Panc1 (cell line): ENCODE data around the gene DGKG. TPM values are rescaled to one million over a fixed set of nuclear protein-coding genes. Genes with fewer than 3 reads are reported as not detected.

Experiments
- ATAC-seq: fragments of 200-7000 bp; cut with Tn5 transposase; 2 replicates; pipeline ENCODE4 v1.9.1; 2020; ENCODE audit warnings: mild to moderate bottlenecking, moderate library complexity
- BruUV-seq: library from RNA; stranded (reverse); fragments of 400-500 nt; replicated peaks from 2 replicates; lab custom pipeline; 2021; lab: Mats Ljungman, UMichigan
- CTCF ChIA-PET: fragments of 300-600 bp; sonication (Branson Sonifier 250); formaldehyde crosslinking; loops from one replicate; lab custom pipeline; 2022; ENCODE audit warnings: antibody characterized with exemption; lab: Charles Lee
- POLR2A ChIA-PET: fragments of 300-600 bp; sonication (Branson Sonifier 250); formaldehyde crosslinking; loops from one replicate; lab custom pipeline; 2022; ENCODE audit warnings: antibody characterized with exemption; lab: Charles Lee
- DNase-seq: peaks from one replicate; pipeline ENCODE4 v3.0.0-alpha.2; 2010; ENCODE audit warnings: low read depth, low spot score
- H3K27ac ChIP-seq: 2 replicates; pipeline ENCODE4 v1.5.1; 2011; ENCODE audit warnings: mild to moderate bottlenecking, low read length, inconsistent platforms
- H3K27me3 ChIP-seq: fragments of 200-500 bp; sonication (Bioruptor generic); 2 replicates; pipeline ENCODE4 v1.6.0; 2014; ENCODE audit warnings: low read length, inconsistent platforms; ENCODE audit not compliant: control insufficient read depth, insufficient read depth
- H3K36me3 ChIP-seq: fragments of 200-500 bp; sonication (Bioruptor generic); 2 replicates; pipeline ENCODE4 v1.5.1; 2014; ENCODE audit warnings: inconsistent platforms, mild to moderate bottlenecking, low read length, moderate library complexity; ENCODE audit not compliant: control insufficient read depth, insufficient read depth
- H3K4me1 ChIP-seq: 2 replicates; pipeline ENCODE4 v1.5.1; 2011; ENCODE audit warnings: inconsistent platforms, mild to moderate bottlenecking, low read length, moderate library complexity; ENCODE audit not compliant: control insufficient read depth, insufficient read depth
- H3K4me3 ChIP-seq, 2 experiments: 2 replicates each; pipeline ENCODE4 v1.5.1; 2011 to 2012; ENCODE audit warnings: low read depth in 2 of 2, low read length in 2 of 2, mild to moderate bottlenecking in 2 of 2, inconsistent platforms in 1 of 2, moderate library complexity in 1 of 2
- H3K9me3 ChIP-seq: fragments of 200-500 bp; sonication (Bioruptor generic); 2 replicates; pipeline ENCODE4 v1.5.1; 2014; ENCODE audit warnings: low read depth, mild to moderate bottlenecking, inconsistent platforms, low read length, moderate library complexity; ENCODE audit not compliant: control insufficient read depth, insufficient read depth
- POLR2AphosphoS5 ChIP-seq: IDR thresholded peaks from 2 replicates; pipeline ENCODE4 v1.6.1; 2012; ENCODE audit warnings: mild to moderate bottlenecking, low read depth, low read length, moderate library complexity
- SIN3A ChIP-seq: IDR thresholded peaks from 2 replicates; pipeline ENCODE4 v1.6.1; 2012; ENCODE audit warnings: low read depth, mild to moderate bottlenecking, low read length, moderate library complexity, borderline replicate concordance; ENCODE audit not compliant: insufficient read depth
- TCF7L2 ChIP-seq: IDR thresholded peaks from 2 replicates; pipeline ENCODE4 v1.6.1; 2011; ENCODE audit warnings: mild to moderate bottlenecking, low read depth, low read length, inconsistent platforms
- in situ Hi-C: cut with HindIII; loops from 2 replicates; pipeline ENCODE4 v1.10.0; 2016; ENCODE audit warnings: low sequenced_read_pairs, low pct_unique_long_range_greater_than_20kb
- intact Hi-C: fragments of 100-400 bp; cut with micrococcal nuclease; formaldehyde crosslinking; loops from one replicate; pipeline ENCODE4 v1.10.0; 2022; ENCODE audit not compliant: unreplicated experiment
- total RNA-seq: library from RNA; stranded (reverse); gene quantifications from one replicate; pipeline ENCODE4 v1.2.1, GENCODE V29; 2021; ENCODE audit not compliant: unreplicated experiment
- TF ChIP-seq, protein P1 (sequence below): fragments of 450-650 bp; IDR thresholded peaks from 2 replicates; pipeline ENCODE4 v1.5.1; 2017; ENCODE audit warnings: mild to moderate bottlenecking
- TF ChIP-seq, protein P2 (sequence below), 2 experiments: IDR thresholded peaks; 2 replicates each; pipeline ENCODE4 v1.6.1; 2011 to 2012; ENCODE audit warnings: low read depth in 2 of 2, control low read depth in 1 of 2, low read length in 1 of 2, mild to moderate bottlenecking in 1 of 2, moderate library complexity in 1 of 2; ENCODE audit not compliant: insufficient read depth in 1 of 2

DGKG gene
- total RNA-seq, 1 experiment from 2014 or later: 0.46 TPM

DNA sequence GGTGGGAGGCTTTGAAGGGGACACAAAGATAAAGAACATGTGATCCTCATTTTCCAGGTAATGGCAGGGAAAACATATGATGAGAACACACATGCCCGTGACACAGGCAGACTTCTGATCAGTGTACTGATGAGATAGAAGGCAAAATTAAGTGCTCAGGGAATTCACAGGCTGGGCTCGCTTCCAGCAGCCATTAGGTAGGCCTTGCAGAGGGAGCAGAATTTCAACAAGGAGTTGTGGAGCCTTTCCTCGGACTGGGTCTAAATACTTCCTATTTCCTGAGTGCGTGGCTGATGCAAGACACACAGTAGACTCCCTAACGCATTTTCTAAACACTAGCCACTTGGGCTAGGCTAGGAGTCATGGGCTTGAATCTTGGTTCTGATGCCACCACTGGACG lies 179.2 kb downstream of the DGKG start:
- CTCF ChIA-PET: no interaction called here
- H3K27me3 ChIP-seq: peaks cover 6% of the 10 kb centered on the region
- H3K27ac ChIP-seq: no peak overlapping the region
- POLR2A ChIA-PET: no interaction called here
- H3K4me3 ChIP-seq: no peak overlapping the region
- DNase-seq (no peak), ATAC-seq (no peak)
- intact Hi-C loops (no loop called here), in situ Hi-C loops (no loop called here)
- no peaks in the 10 kb centered on the region for H3K4me1 ChIP-seq
- BruUV-seq: no TSS peak
- H3K36me3 ChIP-seq: no peaks in the 10 kb centered on the region
- no peak for TF ChIP-seq TCF7L2
- TF ChIP-seq, protein P1, sequence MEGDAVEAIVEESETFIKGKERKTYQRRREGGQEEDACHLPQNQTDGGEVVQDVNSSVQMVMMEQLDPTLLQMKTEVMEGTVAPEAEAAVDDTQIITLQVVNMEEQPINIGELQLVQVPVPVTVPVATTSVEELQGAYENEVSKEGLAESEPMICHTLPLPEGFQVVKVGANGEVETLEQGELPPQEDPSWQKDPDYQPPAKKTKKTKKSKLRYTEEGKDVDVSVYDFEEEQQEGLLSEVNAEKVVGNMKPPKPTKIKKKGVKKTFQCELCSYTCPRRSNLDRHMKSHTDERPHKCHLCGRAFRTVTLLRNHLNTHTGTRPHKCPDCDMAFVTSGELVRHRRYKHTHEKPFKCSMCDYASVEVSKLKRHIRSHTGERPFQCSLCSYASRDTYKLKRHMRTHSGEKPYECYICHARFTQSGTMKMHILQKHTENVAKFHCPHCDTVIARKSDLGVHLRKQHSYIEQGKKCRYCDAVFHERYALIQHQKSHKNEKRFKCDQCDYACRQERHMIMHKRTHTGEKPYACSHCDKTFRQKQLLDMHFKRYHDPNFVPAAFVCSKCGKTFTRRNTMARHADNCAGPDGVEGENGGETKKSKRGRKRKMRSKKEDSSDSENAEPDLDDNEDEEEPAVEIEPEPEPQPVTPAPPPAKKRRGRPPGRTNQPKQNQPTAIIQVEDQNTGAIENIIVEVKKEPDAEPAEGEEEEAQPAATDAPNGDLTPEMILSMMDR: no peak
- no peaks in the 10 kb centered on the region for H3K9me3 ChIP-seq

DNA sequence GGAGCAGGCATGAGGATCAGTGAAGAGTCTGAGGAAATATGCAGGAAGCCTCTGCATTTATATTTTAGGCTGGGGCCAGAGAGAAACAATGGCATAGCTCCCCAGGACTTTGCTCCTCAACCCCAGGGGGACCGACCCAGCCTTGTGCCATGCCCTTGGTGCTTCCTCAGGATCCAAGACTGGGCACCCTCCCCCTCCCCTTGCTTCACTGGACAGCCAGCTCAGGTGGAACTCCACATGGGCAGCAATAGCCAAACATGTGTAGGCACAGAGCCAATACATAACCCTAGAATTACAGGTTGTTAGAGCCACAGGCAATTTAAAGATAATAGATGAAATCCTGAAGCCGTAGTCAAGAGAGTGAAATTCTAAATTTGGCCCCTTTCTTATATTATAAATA lies 180.1 kb downstream of the DGKG start:
- DNase-seq: no peak
- Histone ChIP-seq H3K9me3 (no peaks in the 10 kb centered on the region), H3K4me1 (no peaks in the 10 kb centered on the region), H3K27me3 (peaks cover 3% of the 10 kb centered on the region; the same call in 1 of the 2 replicates), H3K4me3 (no peak overlapping the region), H3K36me3 (no peaks in the 10 kb centered on the region), H3K27ac (no peak overlapping the region)
- no peak for ATAC-seq
- intact Hi-C loops: no loop called here
- TF ChIP-seq POLR2AphosphoS5 (no peak), SIN3A (no peak), TCF7L2 (no peak)
- TF ChIP-seq, protein P2, sequence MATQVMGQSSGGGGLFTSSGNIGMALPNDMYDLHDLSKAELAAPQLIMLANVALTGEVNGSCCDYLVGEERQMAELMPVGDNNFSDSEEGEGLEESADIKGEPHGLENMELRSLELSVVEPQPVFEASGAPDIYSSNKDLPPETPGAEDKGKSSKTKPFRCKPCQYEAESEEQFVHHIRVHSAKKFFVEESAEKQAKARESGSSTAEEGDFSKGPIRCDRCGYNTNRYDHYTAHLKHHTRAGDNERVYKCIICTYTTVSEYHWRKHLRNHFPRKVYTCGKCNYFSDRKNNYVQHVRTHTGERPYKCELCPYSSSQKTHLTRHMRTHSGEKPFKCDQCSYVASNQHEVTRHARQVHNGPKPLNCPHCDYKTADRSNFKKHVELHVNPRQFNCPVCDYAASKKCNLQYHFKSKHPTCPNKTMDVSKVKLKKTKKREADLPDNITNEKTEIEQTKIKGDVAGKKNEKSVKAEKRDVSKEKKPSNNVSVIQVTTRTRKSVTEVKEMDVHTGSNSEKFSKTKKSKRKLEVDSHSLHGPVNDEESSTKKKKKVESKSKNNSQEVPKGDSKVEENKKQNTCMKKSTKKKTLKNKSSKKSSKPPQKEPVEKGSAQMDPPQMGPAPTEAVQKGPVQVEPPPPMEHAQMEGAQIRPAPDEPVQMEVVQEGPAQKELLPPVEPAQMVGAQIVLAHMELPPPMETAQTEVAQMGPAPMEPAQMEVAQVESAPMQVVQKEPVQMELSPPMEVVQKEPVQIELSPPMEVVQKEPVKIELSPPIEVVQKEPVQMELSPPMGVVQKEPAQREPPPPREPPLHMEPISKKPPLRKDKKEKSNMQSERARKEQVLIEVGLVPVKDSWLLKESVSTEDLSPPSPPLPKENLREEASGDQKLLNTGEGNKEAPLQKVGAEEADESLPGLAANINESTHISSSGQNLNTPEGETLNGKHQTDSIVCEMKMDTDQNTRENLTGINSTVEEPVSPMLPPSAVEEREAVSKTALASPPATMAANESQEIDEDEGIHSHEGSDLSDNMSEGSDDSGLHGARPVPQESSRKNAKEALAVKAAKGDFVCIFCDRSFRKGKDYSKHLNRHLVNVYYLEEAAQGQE (IDR thresholded peaks at IDR 0.05; ENCODE audit: insufficient read depth in 1 of 2, low read depth in 2 of 2, low read length in 1 of 2): no peak
- TF ChIP-seq, protein P1: no peak
- ChIA-PET POLR2A (no interaction called here), CTCF (no interaction called here)
- in situ Hi-C loops: no loop called here
- BruUV-seq: no TSS peak
